A204.1 (cell line): Measurements from ENCODE around the gene ZGPAT.

ENCODE experiments used
- FAIRE-seq: peaks from 2 replicates; lab custom pipeline; 2012; peaks lifted over from hg19 to GRCh38; lab: Jason Lieb, UNC

Gene ZGPAT

DNA sequence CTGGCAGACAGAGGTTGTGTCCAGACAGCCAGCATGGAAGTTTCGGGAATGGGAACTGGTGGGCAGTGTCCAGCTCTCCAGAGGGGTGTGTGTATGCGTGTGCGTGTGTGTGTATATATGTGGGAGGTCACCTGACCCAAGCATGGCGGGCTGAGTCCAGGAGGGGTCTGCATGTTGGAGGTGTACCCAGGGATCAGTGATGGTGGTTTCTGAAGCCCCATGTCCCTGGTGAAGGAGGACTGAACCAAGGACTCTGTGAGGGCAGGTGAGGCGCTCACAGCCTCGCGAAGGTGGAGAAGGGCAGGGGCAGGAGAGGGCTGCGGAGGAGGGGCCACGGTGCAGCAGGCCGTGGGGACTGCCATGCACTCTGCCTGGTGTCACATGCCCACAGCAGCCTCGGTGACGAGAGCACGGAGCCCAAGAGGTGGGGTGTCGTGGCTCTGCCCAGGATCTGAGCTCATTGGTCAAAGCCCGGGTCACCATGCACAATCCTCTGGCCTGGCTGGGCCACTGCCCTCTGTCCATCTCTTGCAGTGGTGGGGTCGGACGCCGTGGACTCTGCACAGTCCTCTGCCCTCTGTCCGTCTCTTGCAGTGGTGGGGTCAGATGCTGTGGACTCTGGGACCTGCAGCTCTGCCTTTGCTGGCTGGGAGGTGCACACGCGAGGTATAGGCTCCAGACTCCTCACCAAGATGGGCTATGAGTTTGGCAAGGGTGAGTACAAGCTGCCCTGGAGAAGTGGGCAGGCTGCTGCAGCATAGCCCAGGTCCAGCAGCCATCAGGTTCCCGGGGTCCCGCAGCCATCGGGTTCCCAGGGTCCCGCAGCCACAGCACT, 26.5 kb downstream of the ZGPAT start:
- no peak for FAIRE-seq

- FAIRE-seq = no peak
Measured at GRCh38 chr20:63734946-63735858, 27.4 kb downstream of the ZGPAT start.

- no peak for FAIRE-seq
Measured at GRCh38 chr20:63735859-63736718, 28.2 kb downstream of the ZGPAT start, which contains the start of gene LIME1. Gene LIME1, plus strand, starts transcription at chr20:63736664. Its CDS starts 886 bp downstream, at chr20:63737550.

DNA sequence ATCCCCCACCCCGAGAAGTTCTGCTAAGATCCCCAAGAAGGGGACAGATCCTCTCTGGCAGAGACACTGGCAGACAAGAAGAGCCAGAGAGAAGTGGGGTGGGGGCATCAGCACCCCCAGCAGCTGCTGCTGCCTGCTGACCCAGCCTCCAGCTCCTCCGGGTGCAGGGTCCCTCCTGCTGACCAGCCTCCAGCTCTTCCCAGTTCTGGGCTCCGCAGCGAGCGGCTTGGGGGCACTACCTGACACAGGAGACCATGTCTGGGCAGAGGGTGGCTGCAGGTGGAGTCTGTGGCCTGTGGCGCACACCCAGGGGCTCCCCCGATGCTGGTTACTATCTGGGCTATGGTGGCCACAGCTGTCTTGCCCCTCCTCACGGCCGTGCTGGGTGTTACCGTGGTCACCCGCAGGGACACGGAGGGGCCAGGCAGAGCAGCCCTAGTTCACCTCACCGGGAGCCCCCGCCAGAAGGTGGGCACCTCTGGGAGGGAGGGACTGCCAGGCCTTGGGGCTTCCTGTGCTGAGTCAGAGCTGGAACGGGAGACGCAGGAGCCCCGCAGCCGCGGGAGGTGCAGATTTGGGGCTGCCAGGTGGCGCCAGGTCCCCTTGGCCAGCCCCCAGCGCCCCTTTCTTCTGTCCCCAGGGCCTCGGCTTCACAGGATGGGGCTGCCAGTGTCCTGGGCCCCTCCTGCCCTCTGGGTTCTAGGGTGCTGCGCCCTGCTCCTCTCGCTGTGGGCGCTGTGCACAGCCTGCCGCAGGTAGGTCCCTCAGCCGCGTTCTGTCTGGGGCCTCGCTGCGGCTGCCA, 29.3 kb downstream of the ZGPAT start:
- FAIRE-seq = no peak

DNA sequence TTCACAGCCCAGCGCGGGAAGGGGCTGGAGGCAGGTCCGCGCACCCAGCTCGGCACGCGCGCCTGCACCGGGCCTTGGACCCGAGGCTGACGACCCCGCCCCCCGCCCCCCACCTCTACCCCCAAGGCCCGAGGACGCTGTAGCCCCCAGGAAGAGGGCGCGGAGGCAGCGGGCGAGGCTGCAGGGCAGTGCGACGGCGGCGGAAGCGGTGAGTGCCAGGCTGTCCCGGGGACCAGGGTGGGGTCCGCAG, 29.8 kb downstream of the ZGPAT start:
- FAIRE-seq = no peak

- no peak for FAIRE-seq
Measured at GRCh38 chr20:63737945-63738686, 30.3 kb downstream of the ZGPAT start.

- no peak for FAIRE-seq
Measured at GRCh38 chr20:63738687-63739129, 30.9 kb downstream of the ZGPAT start.

DNA sequence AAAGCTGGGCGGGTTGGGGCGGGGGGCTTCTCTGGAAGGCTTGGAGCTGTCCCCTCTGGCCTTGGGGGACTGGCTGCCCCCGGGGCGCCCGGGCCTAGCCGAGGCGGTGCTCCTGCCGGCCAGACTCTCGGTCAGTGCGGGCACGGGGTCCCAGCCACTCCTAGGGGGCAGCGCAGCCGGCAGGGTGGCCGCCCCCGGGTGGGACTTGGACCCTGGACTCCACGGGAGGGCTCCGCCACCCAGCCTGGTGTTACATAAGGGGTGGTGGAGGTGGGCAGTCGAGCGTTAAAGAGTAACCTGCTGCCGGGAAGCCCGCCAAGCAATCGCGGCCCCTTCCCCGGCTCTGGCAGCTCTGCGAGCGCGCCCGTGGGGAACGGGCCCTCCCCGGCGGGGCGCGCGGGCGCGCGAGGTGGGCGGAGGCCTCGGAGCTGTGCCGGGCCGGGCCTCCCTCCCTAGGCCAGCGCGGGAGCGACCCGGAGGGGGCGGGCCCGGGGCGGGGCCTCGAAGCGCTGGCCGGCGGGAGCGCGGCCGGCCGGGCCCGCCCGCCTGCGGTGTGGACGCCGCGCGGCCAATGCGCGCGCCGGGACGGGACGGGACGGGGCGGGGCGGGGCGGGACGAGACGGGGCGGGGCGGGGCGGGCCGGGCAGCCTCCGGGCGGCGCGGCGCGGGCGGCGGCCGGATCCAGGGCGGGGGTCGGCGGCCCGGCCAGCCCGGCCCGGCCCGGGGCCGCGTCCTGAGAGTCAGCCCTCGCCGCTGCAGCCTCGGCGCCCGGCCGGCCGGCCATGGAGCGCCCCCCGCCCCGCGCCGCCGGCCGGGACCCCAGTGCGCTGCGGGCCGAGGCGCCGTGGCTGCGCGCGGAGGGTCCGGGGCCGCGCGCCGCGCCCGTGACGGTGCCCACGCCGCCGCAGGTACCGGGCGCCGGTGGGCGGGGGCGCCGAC, 31.6 kb downstream of the ZGPAT start, which contains the start of gene SLC2A4RG:
TSS of gene SLC2A4RG (plus strand) at position 647 of the 940 bp plus-strand sequence. CDS start at position 784, 137 bp downstream.
- no peak for FAIRE-seq

DNA sequence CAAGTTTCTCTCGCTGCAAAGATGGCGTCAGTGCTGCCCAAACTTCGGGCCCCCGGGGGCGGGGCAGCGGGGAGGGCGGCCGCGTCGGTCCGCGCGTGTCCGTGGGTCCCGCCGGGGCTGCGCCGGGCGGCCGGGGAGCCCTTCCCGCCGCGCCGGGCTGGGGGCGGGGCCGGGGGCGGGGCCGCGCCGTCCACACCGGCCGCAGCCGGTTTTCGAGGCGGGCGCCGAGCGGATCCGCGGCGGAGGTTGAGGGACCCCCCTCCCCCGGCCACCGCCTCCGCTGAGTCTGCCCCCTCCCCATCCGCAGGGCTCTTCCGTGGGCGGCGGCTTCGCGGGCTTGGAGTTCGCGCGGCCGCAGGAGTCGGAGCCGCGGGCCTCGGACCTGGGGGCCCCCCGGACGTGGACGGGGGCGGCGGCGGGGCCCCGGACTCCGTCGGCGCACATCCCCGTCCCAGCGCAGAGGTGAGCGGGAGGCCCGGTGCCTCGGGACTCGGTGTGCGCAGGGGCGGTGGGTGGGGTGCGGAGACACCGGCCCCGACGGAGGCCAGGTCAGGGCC, 32.3 kb downstream of the ZGPAT start:
- no peak for FAIRE-seq

DNA sequence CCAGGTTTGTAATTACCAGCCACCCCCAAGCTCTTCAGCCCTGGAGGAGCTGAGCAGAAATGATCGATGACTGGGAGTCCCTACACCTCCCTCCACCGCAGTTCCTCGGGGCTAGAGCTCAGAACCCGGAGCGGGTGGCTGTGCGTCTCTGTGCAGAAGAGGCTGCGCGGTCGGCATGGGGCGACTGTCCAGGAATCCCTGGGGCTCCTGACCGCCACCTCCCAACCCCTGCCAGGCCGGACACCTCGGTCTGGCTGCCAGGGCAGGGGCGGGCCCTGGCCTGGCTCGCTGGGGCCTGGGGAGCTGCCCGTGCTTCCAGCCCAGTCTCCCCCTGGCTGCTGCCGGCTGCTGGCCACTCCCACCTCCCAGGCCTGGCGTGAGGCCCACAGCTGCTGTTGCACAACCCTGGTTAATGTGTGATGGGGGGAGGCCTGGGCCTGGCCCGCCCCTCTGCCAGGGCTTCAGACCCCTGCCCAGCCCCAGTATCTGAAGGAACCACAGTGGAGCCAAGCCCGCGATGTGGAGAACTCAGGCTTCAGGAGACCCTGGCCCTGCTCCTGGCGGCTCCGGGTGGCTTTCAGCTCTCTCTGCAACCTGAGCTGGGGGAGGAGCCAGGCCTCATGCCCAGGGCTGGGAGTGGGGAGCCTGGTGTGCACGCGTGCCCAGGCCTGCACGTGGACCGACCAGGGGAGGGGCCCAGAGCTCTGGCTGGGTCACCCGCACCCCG, 33.0 kb downstream of the ZGPAT start:
- no peak for FAIRE-seq

DNA sequence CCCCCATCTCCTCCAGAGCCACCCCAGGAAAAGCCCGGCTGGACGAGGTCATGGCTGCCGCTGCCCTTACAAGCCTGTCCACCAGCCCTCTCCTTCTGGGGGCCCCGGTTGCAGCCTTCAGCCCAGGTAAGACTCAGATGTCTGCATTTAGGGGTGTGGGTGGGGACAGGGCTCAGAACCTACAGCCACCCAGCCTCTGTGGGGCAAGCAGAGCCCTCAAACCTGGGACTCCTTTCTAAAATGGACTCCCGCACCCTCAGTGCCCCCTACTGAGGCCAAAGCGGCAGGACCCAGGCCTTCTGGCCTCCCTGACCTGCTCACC, 33.5 kb downstream of the ZGPAT start:
- FAIRE-seq = no peak

- FAIRE-seq = no peak
Measured at GRCh38 chr20:63741676-63742380, 34.0 kb downstream of the ZGPAT start.

DNA sequence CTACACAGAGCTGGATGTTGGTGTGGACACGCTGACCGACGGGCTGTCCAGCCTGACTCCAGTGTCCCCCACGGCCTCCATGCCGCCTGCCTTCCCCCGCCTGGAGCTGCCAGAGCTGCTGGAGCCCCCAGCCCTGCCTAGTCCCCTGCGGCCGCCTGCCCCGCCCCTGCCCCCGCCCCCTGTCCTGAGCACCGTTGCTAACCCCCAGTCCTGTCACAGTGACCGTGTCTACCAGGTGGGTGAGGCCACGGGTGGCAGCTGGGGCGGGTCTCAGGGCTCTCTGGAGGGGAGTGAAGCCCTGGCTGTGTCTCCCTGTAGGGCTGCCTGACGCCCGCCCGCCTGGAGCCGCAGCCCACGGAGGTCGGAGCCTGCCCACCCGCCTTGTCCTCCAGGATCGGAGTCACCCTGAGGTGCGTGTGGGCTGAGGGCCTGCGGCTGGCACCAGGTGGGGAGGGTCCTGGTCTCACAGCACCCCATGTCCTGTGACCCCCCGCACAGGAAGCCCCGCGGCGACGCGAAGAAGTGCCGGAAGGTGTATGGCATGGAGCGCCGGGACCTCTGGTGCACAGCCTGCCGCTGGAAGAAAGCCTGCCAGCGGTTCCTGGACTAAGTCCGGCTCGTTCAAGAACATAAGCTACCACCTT, 34.7 kb downstream of the ZGPAT start:
- no peak for FAIRE-seq

DNA sequence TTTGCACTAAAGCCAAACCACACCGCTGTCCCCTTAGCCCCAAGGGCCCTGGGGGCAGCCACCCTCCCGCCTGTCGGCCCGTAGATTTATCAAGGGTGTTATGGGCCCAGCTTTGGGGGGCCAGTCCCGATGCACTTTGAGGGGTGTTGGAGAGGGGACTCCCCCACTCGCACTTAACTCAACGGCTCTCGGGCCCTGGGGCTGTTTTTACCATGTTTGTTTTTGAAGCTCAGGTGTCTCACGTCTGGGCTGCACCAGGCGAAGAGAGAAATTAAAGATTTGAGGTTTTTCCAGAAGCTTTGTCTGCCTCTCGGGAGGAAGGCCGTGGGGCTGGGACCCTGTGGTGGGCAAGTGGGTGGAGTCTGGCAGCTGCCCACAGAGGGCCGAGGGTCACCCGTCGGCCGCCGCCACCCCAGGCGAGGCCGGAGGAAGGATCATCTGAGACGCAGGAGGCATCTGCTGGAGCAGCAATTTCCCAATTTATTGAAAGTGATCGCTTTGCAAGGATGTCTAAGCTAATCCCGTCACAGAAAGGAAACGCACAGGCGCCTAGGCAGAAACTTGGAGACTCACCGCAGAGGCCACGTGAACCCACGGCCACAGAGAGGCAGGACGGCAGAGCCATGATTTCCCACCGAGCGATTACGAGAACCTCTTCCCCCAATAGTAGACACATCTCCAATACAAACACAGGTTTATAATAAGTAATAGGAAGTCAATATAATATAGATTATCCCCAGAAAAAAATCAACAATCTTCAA, 35.6 kb downstream of the ZGPAT start:
- FAIRE-seq = no peak

DNA sequence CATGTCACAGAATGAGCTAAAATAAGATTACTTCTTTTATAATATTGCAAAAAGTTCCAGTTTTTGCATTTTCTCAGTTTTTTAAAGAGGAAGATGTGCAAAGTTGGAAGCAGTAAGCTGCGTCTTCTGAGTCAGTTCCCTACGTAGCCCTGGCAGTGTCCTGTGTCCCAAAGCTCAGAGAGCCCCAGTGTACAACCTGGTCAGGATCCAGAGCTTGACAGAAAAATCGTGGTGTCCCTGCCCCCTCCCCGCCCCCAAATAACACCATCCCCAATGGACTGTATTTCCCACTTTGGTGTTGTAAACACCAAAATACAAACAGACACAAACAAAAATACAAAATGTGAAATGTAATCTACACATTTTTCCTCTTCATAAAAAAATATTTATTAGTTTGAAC, 36.3 kb downstream of the ZGPAT start:
- FAIRE-seq = no peak

DNA sequence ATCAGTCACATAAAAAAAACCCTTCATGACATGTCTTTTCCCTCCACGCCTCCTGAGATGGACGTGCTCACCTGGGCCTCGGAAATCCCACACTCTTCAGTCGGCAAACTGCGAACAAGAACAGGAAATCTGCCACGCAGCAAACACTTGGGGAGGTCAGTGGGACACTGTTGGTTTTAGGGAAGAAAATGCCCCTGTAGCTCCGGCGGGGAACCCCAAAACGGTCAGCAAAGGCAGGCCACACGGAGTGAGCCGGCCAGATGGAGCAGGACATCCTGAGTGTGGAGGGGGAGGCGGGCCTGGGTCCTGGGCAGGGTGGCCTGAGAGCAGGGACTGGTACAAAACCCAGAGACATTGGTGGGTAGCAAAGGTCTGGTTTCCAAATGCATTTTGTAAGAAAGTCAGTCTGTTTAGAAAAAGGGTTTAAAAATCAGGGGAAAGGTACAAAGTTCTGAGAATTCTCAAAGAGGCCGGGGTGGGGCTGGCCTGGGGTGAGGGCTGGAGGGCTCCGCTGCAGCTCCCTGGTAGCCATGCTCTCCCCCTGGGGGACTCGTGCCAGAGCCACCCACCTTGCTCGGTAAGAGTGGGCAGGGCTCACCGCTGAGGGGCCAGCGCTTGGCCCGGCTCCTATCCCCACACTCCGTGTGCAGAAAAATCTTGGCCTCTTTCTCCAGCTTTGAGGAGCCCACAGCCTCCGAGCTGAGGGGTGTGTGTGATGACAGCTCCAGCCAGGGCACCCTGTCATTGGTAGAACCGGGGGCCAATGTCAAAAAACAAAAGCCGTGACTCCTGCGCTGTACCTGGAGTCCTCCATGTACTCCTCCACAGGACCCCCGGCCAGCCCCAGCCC, 37.0 kb downstream of the ZGPAT start:
- FAIRE-seq = no peak
